Measurements from ENCODE around the gene ST3GAL3.

GRCh38 chr1:43872280-43872679, 164.9 kb downstream of the ST3GAL3 start:
- TF ChIP-seq YY1 (IDR thresholded peaks at IDR 0.05; ENCODE audit: insufficient read depth, insufficient read length) = no peak
- TF ChIP-seq SUZ12 (IDR thresholded peaks at IDR 0.05; ENCODE audit: extremely low read depth, insufficient read depth, insufficient read length) = no peak

Measured in NT2/D1 (cell line).